HCT116 (cell line): ENCODE measurements around the gene WDR45. TPM values are rescaled to one million over a fixed set of nuclear protein-coding genes. Genes with fewer than 3 reads are reported as not detected.

Experiments used
- ATAC-seq: fragments of 200-7000 bp; cut with Tn5 transposase; 2 replicates; pipeline ENCODE4 v1.9.1; 2020; ENCODE audit warnings: mild to moderate bottlenecking, moderate library complexity
- BruUV-seq: library from RNA; stranded (reverse); fragments of 400-500 nt; replicated peaks from 2 replicates; lab custom pipeline; 2021; lab: Mats Ljungman, UMichigan
- CTCF ChIA-PET: fragments of 300-600 bp; sonication (Branson Sonifier 250); formaldehyde crosslinking; loops from one replicate; lab custom pipeline; 2021; ENCODE audit warnings: antibody characterized with exemption; lab: Charles Lee
- POLR2A ChIA-PET: fragments of 300-600, 350-600 bp; sonication (Branson Sonifier 250); formaldehyde crosslinking; loops from one replicate; lab custom pipeline; 2021; ENCODE audit warnings: antibody characterized with exemption; lab: Charles Lee
- RAD21 ChIA-PET, 2 experiments: fragments of 300-600 bp; sonication (Branson Sonifier 250); formaldehyde crosslinking; loops; one replicate each; lab custom pipeline; 2023; ENCODE audit warnings: low total read pairs in 2 of 2; ENCODE audit not compliant: uncharacterized antibody in 2 of 2, unreplicated experiment in 2 of 2, low non-redundant PET in 1 of 2; lab: Charles Lee
- DNase-seq: peaks from one replicate; pipeline ENCODE4 v3.0.0-alpha.2; 2010; ENCODE audit warnings: low read depth, low spot score
- H2AFZ ChIP-seq: fragments of 200-600 bp; shearing (Covaris generic), sonication (generic); 2 replicates; pipeline ENCODE4 v1.6.1; 2017; ENCODE audit warnings: low read depth, mixed run types, mixed read lengths, antibody characterized with exemption, low read length; ENCODE audit not compliant: poor library complexity, severe bottlenecking
- H3K27ac ChIP-seq: 2 replicates; pipeline ENCODE4 v1.5.1; 2012; ENCODE audit warnings: low read depth, low read length
- H3K27me3 ChIP-seq: fragments of 200-600 bp; sonication (generic); 2 replicates; pipeline ENCODE4 v1.6.1; 2016; ENCODE audit warnings: mixed run types, low read length, mixed read lengths; ENCODE audit not compliant: insufficient read depth
- H3K36me3 ChIP-seq, 2 experiments: fragments of 200-500 bp in 1 of 2; fragments of 200-600 bp in 1 of 2; sonication (Bioruptor generic) in 1 of 2; sonication (generic) in 1 of 2; 2 replicates each; pipeline versions ENCODE4 v1.5.1 to v1.6.1; 2014 to 2016; ENCODE audit warnings: low read length in 2 of 2, inconsistent platforms in 1 of 2, mixed read lengths in 1 of 2, mixed run types in 1 of 2; ENCODE audit not compliant: insufficient read depth in 2 of 2, control insufficient read depth in 1 of 2
- H3K4me1 ChIP-seq, 2 experiments: fragments of 200-600 bp in 1 of 2; sonication (generic) in 1 of 2; 2 replicates each; pipeline versions ENCODE4 v1.5.1 to v1.6.1; 2012 to 2017; ENCODE audit warnings: low read length in 2 of 2, inconsistent platforms in 1 of 2, mild to moderate bottlenecking in 1 of 2, mixed read lengths in 1 of 2, mixed run types in 1 of 2, moderate library complexity in 1 of 2; ENCODE audit not compliant: insufficient read depth in 2 of 2, control insufficient read depth in 1 of 2
- H3K4me2 ChIP-seq: fragments of 200-600 bp; sonication (generic); 2 replicates; pipeline ENCODE4 v1.6.1; 2017; ENCODE audit warnings: mixed run types, low read length, mixed read lengths
- H3K4me3 ChIP-seq, 2 experiments: fragments of 200-600 bp in 1 of 2; sonication (generic) in 1 of 2; replicated peaks in 1 of 2; 2 replicates each; pipeline ENCODE4 v1.5.1; 2011 to 2016; ENCODE audit warnings: low read length in 2 of 2, control low read depth in 1 of 2, low read depth in 1 of 2, mild to moderate bottlenecking in 1 of 2, mixed read lengths in 1 of 2, mixed run types in 1 of 2
- H3K79me2 ChIP-seq: fragments of 200-600 bp; sonication (generic); 2 replicates; pipeline ENCODE4 v1.6.1; 2017; ENCODE audit warnings: mild to moderate bottlenecking, mixed run types, low read length, moderate library complexity, mixed read lengths; ENCODE audit not compliant: insufficient read depth
- H3K9ac ChIP-seq: fragments of 200-600 bp; sonication (generic); 2 replicates; pipeline ENCODE4 v1.6.1; 2016; ENCODE audit warnings: low read length, mixed read lengths
- H3K9me2 ChIP-seq: fragments of 200-600 bp; sonication (generic), shearing (Covaris generic); 2 replicates; pipeline ENCODE4 v1.6.1; 2017; ENCODE audit warnings: mixed run types, mild to moderate bottlenecking, moderate library complexity; ENCODE audit not compliant: insufficient read depth
- H3K9me3 ChIP-seq, 2 experiments: fragments of 200-500 bp in 1 of 2; fragments of 200-600 bp in 1 of 2; sonication (Bioruptor generic) in 1 of 2; sonication (generic) in 1 of 2; 2 replicates each; pipeline ENCODE4 v1.6.1; 2014 to 2017; ENCODE audit warnings: low read length in 2 of 2, mixed read lengths in 2 of 2, inconsistent platforms in 1 of 2, low read depth in 1 of 2, mild to moderate bottlenecking in 1 of 2, mixed run types in 1 of 2, moderate library complexity in 1 of 2; ENCODE audit not compliant: control insufficient read depth in 1 of 2, insufficient read depth in 1 of 2
- H4K20me1 ChIP-seq: fragments of 200-600 bp; sonication (generic), shearing (Covaris generic); 2 replicates; pipeline ENCODE4 v1.6.1; 2017; ENCODE audit warnings: mixed run types, mild to moderate bottlenecking, moderate library complexity; ENCODE audit not compliant: insufficient read depth
- EZH2phosphoT487 ChIP-seq: fragments of 200-600 bp; IDR thresholded peaks from 2 replicates; pipeline ENCODE4 v1.6.1; 2018; ENCODE audit warnings: antibody characterized with exemption, borderline replicate concordance
- FOSL1 ChIP-seq: IDR thresholded peaks from 2 replicates; pipeline ENCODE4 v1.6.1; 2012; ENCODE audit warnings: low read depth
- RAD21 ChIP-seq: IDR thresholded peaks from 2 replicates; pipeline ENCODE4 v1.6.1; 2012; ENCODE audit warnings: low read depth, mild to moderate bottlenecking
- intact Hi-C: fragments of 100-400 bp; cut with micrococcal nuclease; formaldehyde crosslinking; loops from 2 replicates; pipeline ENCODE4 v1.10.0; 2022
- total RNA-seq: library from RNA; stranded (reverse); gene quantifications from one replicate; pipeline ENCODE4 v1.2.1, GENCODE V29; 2021; ENCODE audit not compliant: unreplicated experiment
- TF ChIP-seq, protein P1 (sequence below), 3 experiments: fragments of 200-600 bp in 1 of 3; sonication (generic) in 1 of 3; IDR thresholded peaks in 2 of 3; conservative IDR thresholded peaks in 1 of 3; 2 replicates each; pipeline ENCODE4 v1.5.1; 2012 to 2017; ENCODE audit warnings: low read depth in 2 of 3, low read length in 2 of 3, antibody characterized with exemption in 1 of 3, borderline replicate concordance in 1 of 3, control low read depth in 1 of 3, mild to moderate bottlenecking in 1 of 3, mixed read lengths in 1 of 3, mixed run types in 1 of 3, moderate library complexity in 1 of 3; ENCODE audit not compliant: insufficient read depth in 1 of 3
- TF ChIP-seq, protein P2 (sequence below): IDR thresholded peaks from 2 replicates; pipeline ENCODE4 v1.6.1; 2012; ENCODE audit warnings: low read depth

Gene WDR45
- total RNA-seq, 1 experiment from 2014 or later: 41.7 TPM

DNA sequence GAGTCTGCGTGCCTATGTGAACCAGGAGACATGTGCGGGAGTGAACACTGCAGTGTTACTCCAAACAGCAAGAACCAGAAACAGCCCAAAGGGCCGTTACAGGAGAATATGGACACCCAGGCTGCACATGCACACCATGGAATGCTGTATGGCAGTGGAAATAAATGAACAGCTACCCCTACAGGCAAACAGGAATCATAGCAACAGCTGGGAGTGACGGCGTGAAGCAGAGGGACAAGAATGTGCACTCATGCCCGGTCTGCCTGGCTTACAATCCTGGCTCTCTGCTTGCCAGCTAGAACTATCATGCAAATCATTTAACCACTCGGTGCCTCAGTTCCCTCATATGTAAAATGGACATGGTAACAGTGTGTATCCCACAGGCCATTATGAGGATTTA lies 27.2 kb upstream of the WDR45 start:
- ChIA-PET POLR2A (no interaction called here), RAD21 (no interaction called here), CTCF (interaction anchor here (0.7 kb wide), 1 partner anchor 83 kb away, joined by 3 read pairs; no protein-coding TSS in a partner anchor)
- Histone ChIP-seq H3K4me1 (peaks cover 0 to 1% of the 10 kb centered on the region in 2 experiments; a peak in 1 of 4 replicates), H2AFZ (no peak overlapping the region), H3K9me3 (no peaks in the 10 kb centered on the region), H3K4me3 (no peak overlapping the region), H3K79me2 (no peaks in the 10 kb centered on the region), H4K20me1 (no peaks in the 10 kb centered on the region), H3K4me2 (no peak overlapping the region), H3K27me3 (no peaks in the 10 kb centered on the region), H3K27ac (no peak overlapping the region), H3K9ac (no peak overlapping the region), H3K36me3 (no peaks in the 10 kb centered on the region; a peak in 1 of 4 replicates), H3K9me2 (no peaks in the 10 kb centered on the region)
- intact Hi-C loops: no loop called here
- ATAC-seq: peak; percentile 91
- DNase-seq: no peak
- no peak for TF ChIP-seq EZH2phosphoT487
- TF ChIP-seq, protein P1, sequence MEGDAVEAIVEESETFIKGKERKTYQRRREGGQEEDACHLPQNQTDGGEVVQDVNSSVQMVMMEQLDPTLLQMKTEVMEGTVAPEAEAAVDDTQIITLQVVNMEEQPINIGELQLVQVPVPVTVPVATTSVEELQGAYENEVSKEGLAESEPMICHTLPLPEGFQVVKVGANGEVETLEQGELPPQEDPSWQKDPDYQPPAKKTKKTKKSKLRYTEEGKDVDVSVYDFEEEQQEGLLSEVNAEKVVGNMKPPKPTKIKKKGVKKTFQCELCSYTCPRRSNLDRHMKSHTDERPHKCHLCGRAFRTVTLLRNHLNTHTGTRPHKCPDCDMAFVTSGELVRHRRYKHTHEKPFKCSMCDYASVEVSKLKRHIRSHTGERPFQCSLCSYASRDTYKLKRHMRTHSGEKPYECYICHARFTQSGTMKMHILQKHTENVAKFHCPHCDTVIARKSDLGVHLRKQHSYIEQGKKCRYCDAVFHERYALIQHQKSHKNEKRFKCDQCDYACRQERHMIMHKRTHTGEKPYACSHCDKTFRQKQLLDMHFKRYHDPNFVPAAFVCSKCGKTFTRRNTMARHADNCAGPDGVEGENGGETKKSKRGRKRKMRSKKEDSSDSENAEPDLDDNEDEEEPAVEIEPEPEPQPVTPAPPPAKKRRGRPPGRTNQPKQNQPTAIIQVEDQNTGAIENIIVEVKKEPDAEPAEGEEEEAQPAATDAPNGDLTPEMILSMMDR (IDR thresholded peaks at IDR 0.05 in 2 of 3, conservative IDR thresholded peaks at IDR 0.05 in 1 of 3; ENCODE audit: borderline replicate concordance in 1 of 3, insufficient read depth in 1 of 3, low read depth in 2 of 3, low read length in 2 of 3): peak in 2 of 3 experiments; percentile 44 to 60; a peak in 4 of 6 replicates
- no TSS peak for BruUV-seq

DNA sequence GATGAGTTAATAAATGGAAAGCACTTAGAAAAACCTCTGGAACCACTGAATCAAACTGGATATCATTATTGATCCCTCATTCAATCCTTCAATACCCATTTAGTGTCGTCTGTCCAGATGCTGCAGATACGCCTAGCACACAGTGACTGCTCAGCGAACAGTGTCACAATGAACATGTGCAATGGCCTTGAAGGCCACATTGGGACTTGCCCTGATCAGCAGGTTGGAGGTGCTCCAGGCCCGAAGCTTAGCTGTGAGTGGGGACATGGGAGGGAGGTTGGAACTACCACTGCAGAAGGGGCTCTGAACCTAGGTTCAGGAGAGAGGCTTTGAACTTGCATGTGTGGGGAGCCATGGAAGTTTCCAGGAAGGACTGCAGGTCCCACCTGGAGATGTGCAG lies 26.6 kb upstream of the WDR45 start:
- H3K27ac ChIP-seq: no peak overlapping the region
- intact Hi-C loops: no loop called here
- POLR2A ChIA-PET: no interaction called here

More for the DNA sequence above, 26.6 kb upstream of the WDR45 start:
- Histone ChIP-seq H3K4me1 (peaks cover 0 to 7% of the 10 kb centered on the region in 2 experiments; a peak in 1 of 4 replicates), H4K20me1 (no peaks in the 10 kb centered on the region), H3K4me2 (no peak overlapping the region), H3K9me3 (no peaks in the 10 kb centered on the region), H2AFZ (no peak overlapping the region), H3K4me3 (no peak overlapping the region), H3K9ac (no peak overlapping the region), H3K9me2 (no peaks in the 10 kb centered on the region), H3K27me3 (no peaks in the 10 kb centered on the region), H3K36me3 (no peaks in the 10 kb centered on the region; a peak in 1 of 4 replicates), H3K79me2 (no peaks in the 10 kb centered on the region)
- BruUV-seq: no TSS peak
- ATAC-seq (no peak), DNase-seq (no peak)
- TF ChIP-seq FOSL1 (no peak), RAD21 (no peak), EZH2phosphoT487 (no peak)
- TF ChIP-seq, protein P2, sequence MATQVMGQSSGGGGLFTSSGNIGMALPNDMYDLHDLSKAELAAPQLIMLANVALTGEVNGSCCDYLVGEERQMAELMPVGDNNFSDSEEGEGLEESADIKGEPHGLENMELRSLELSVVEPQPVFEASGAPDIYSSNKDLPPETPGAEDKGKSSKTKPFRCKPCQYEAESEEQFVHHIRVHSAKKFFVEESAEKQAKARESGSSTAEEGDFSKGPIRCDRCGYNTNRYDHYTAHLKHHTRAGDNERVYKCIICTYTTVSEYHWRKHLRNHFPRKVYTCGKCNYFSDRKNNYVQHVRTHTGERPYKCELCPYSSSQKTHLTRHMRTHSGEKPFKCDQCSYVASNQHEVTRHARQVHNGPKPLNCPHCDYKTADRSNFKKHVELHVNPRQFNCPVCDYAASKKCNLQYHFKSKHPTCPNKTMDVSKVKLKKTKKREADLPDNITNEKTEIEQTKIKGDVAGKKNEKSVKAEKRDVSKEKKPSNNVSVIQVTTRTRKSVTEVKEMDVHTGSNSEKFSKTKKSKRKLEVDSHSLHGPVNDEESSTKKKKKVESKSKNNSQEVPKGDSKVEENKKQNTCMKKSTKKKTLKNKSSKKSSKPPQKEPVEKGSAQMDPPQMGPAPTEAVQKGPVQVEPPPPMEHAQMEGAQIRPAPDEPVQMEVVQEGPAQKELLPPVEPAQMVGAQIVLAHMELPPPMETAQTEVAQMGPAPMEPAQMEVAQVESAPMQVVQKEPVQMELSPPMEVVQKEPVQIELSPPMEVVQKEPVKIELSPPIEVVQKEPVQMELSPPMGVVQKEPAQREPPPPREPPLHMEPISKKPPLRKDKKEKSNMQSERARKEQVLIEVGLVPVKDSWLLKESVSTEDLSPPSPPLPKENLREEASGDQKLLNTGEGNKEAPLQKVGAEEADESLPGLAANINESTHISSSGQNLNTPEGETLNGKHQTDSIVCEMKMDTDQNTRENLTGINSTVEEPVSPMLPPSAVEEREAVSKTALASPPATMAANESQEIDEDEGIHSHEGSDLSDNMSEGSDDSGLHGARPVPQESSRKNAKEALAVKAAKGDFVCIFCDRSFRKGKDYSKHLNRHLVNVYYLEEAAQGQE: no peak
- ChIA-PET CTCF (interaction anchor here (0.7 kb wide), 1 partner anchor 84 kb away, joined by 3 read pairs; no protein-coding TSS in a partner anchor), RAD21 (no interaction called here)
